ENCODE results near the gene RPL32. TPM values are rescaled to one million over a fixed set of nuclear protein-coding genes. Genes with fewer than 3 reads are reported as not detected.
A peak's percentile ranks its signal among the peaks of the same experiment; 100 is the strongest.

RPL32 gene
- total and polyA plus RNA-seq, 9 of the 15 experiments (the other 6 are each of a cell fraction or from before 2014, with no cell fraction given): 2,738 to 6,200 (median 4,286) TPM

DNA sequence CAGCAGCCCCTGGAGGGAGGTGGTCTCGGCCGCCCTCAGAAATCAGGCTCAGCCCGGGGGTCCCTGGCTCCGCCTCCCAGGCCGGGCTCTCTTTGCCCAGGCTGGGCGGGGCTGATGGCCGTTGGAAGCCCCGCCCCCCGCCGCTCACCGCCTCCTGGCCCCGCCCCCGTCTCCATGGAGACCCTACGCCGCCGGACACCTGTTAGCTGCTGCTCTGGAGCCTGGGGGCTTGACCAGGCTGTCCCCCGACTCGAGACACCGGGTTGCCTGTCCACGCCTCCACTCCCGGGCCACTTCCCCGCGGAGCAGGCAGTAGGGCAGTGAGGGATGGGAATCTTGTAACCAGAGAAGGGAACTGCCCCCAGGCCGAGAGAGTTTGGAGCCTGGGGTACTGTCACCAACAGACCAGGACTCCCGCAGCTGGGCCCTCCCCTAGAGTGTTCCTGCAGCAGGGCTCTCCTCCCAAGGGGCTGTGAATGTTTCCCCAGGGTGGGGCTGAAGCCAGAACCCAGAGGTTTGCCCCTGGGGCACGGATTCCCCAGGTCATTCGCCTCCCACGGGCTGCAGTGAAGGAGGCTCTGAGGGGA is 27.8 kb upstream of the RPL32 start (continued):
- TF ChIP-seq GATAD2B (IDR thresholded peaks at IDR 0.05; ENCODE audit: borderline replicate concordance) (no peak), ZNF140 (CRISPR knock-in tag; IDR thresholded peaks at IDR 0.05) (no peak), THAP7 (CRISPR knock-in tag; IDR thresholded peaks at IDR 0.05) (no peak), PCBP2 (IDR thresholded peaks at IDR 0.05; ENCODE audit: low read depth, low read length, poor library complexity, severe bottlenecking) (no peak), BRD4 (IDR thresholded peaks at IDR 0.05) (no peak), RFX1 (IDR thresholded peaks at IDR 0.05) (peak; percentile 92), FOXK1 (CRISPR knock-in tag; IDR thresholded peaks at IDR 0.05; ENCODE audit: borderline replicate concordance) (no peak), PURB (CRISPR knock-in tag; IDR thresholded peaks at IDR 0.05; ENCODE audit: low read depth) (no peak), OTX1 (CRISPR knock-in tag; IDR thresholded peaks at IDR 0.05) (no peak), BDP1 (IDR thresholded peaks at IDR 0.05; ENCODE audit: insufficient read depth, insufficient read length) (no peak), ZNF324 (CRISPR knock-in tag; IDR thresholded peaks at IDR 0.05) (no peak), RFX7 (CRISPR knock-in tag; IDR thresholded peaks at IDR 0.05) (no peak), ZNF695 (CRISPR knock-in tag; IDR thresholded peaks at IDR 0.05) (no peak), L3MBTL2 (IDR thresholded peaks at IDR 0.05) (no peak), ZNF146 (CRISPR knock-in tag; IDR thresholded peaks at IDR 0.05; ENCODE audit: unreplicated experiment) (no peak), ZNF586 (CRISPR knock-in tag; conservative IDR thresholded peaks at IDR 0.05) (no peak), FOXJ3 (CRISPR knock-in tag; IDR thresholded peaks at IDR 0.05) (no peak), STAT6 (CRISPR knock-in tag; IDR thresholded peaks at IDR 0.05) (no peak), MED1 (CRISPR knock-in tag; IDR thresholded peaks at IDR 0.05; ENCODE audit: borderline replicate concordance) (no peak), DIDO1 (tag; IDR thresholded peaks at IDR 0.05; ENCODE audit: low read depth) (no peak), GTF2E2 (tag; IDR thresholded peaks at IDR 0.05) (no peak), ZNF518B (CRISPR knock-in tag; IDR thresholded peaks at IDR 0.05) (no peak), SMARCA4 (IDR thresholded peaks at IDR 0.05) (no peak)
